Endodermal cell (in vitro differentiated cells): Measurements from ENCODE around the gene NCKAP5. TPM values are rescaled to one million over a fixed set of nuclear protein-coding genes. Genes with fewer than 3 reads are reported as not detected.

Experiments used
- DNase-seq: peaks from one replicate; pipeline ENCODE4 v3.0.0-alpha.2; 2017
- H3K27ac ChIP-seq: 2 replicates; pipeline ENCODE4 v1.5.1; 2013; ENCODE audit warnings: mild to moderate bottlenecking, low read depth, low read length, moderate library complexity
- H3K27me3 ChIP-seq: 2 replicates; pipeline ENCODE4 v1.6.1; 2013; ENCODE audit warnings: mild to moderate bottlenecking, low read length, moderate library complexity; ENCODE audit not compliant: insufficient read depth, control insufficient read depth, poor library complexity, severe bottlenecking
- H3K36me3 ChIP-seq: 2 replicates; pipeline ENCODE4 v1.7.0; 2013; ENCODE audit warnings: mild to moderate bottlenecking, low read length, moderate library complexity; ENCODE audit not compliant: control insufficient read depth, insufficient read depth
- H3K4me1 ChIP-seq: one replicate; pipeline ENCODE4 v1.7.0; 2013; ENCODE audit warnings: low read length; ENCODE audit not compliant: control insufficient read depth, insufficient read depth
- H3K4me3 ChIP-seq: 2 replicates; pipeline ENCODE4 v1.5.1; 2013; ENCODE audit warnings: mild to moderate bottlenecking, low read length, moderate library complexity
- H3K9ac ChIP-seq: 2 replicates; pipeline ENCODE4 v1.6.1; 2013; ENCODE audit warnings: mild to moderate bottlenecking, low read length, moderate library complexity; ENCODE audit not compliant: poor library complexity, severe bottlenecking; ENCODE audit errors: extremely low read depth
- H3K9me3 ChIP-seq: 2 replicates; pipeline ENCODE4 v1.6.1; 2013; ENCODE audit warnings: mild to moderate bottlenecking, low read length, moderate library complexity; ENCODE audit not compliant: control insufficient read depth
- H3K27ac Mint-ChIP-seq: 2 replicates; pipeline ENCODE4 v1.8.0; 2020; ENCODE audit warnings: mixed read lengths
- H3K27me3 Mint-ChIP-seq: 2 replicates; pipeline ENCODE4 v1.8.0; 2021; ENCODE audit warnings: mild to moderate bottlenecking, mixed read lengths; ENCODE audit not compliant: insufficient read depth
- H3K36me3 Mint-ChIP-seq: 2 replicates; pipeline ENCODE4 v1.8.0; 2020; ENCODE audit warnings: low read depth, mixed read lengths
- H3K4me1 Mint-ChIP-seq: 2 replicates; pipeline ENCODE4 v1.8.0; 2020; ENCODE audit warnings: mixed read lengths
- H3K4me3 Mint-ChIP-seq: 2 replicates; pipeline ENCODE4 v1.8.0; 2020; ENCODE audit warnings: mild to moderate bottlenecking, moderate library complexity, mixed read lengths
- H3K9me3 Mint-ChIP-seq: 2 replicates; pipeline ENCODE4 v1.8.0; 2020; ENCODE audit warnings: mild to moderate bottlenecking, mixed read lengths
- CTCF ChIP-seq: fragments of 200-600 bp; sonication (generic); conservative IDR thresholded peaks from 2 replicates; pipeline ENCODE4 v1.5.0; 2021; ENCODE audit warnings: antibody characterized with exemption, mild to moderate bottlenecking
- WGBS, 2 experiments: methylation state at CpG; one replicate each; pipeline versions ENCODE4 v1.1.5 to v1.1.7; 2013; ENCODE audit warnings: missing lambda C conversion rate in 2 of 2, mixed read lengths in 1 of 2; ENCODE audit not compliant: insufficient coverage in 1 of 2, insufficient read length in 1 of 2; 5-methylcytosine and 5-hydroxymethylcytosine counted together
- total RNA-seq, 2 donors: library from RNA; stranded (reverse); fragmentation: NEBNext Ultra II Directional in 1 of 2; extraction: Animal tissue kit (Norgen Biotek cat#: 25700) in 1 of 2; gene quantifications; 2 replicates in 1 of 2; 3 replicates in 1 of 2; pipeline ENCODE4 v1.2.1, GENCODE V29; 2021

NCKAP5 gene
- total RNA-seq, 2 donors from 2014 or later: 0.58 to 0.92 TPM

- Histone ChIP-seq H3K27ac (peak overlapping the region; percentile 90), H3K4me3 (no peak overlapping the region), H3K4me1 (peaks cover 6% of the 10 kb centered on the region), H3K9me3 (no peaks in the 10 kb centered on the region), H3K27me3 (no peaks in the 10 kb centered on the region), H3K36me3 (no peaks in the 10 kb centered on the region), H3K9ac (no peak overlapping the region)
- WGBS, 2 experiments: 57 to 95% methylated on average over 2 to 4 of the region's 4 CpGs
- Mint-ChIP-seq H3K4me1 (peaks cover 31% of the 10 kb centered on the region), H3K4me3 (no peak overlapping the region), H3K36me3 (no peaks in the 10 kb centered on the region), H3K27me3 (peaks cover 7% of the 10 kb centered on the region), H3K27ac (no peak overlapping the region), H3K9me3 (no peaks in the 10 kb centered on the region)
- DNase-seq: no peak
- no peak for TF ChIP-seq CTCF
Measured at GRCh38 chr2:133416736-133417135, 151.5 kb downstream of the NCKAP5 start.

- 90 to 100% methylated on average over 1 to 2 of the region's 2 CpGs for WGBS, 2 experiments
- Histone ChIP-seq H3K9me3 (no peaks in the 10 kb centered on the region), H3K9ac (no peak overlapping the region), H3K4me3 (no peak overlapping the region), H3K27ac (no peak overlapping the region), H3K4me1 (peaks cover 2% of the 10 kb centered on the region), H3K36me3 (no peaks in the 10 kb centered on the region), H3K27me3 (no peaks in the 10 kb centered on the region)
- DNase-seq: no peak
- Mint-ChIP-seq H3K4me1 (peaks cover 30% of the 10 kb centered on the region), H3K9me3 (no peaks in the 10 kb centered on the region), H3K4me3 (no peak overlapping the region), H3K36me3 (no peaks in the 10 kb centered on the region), H3K27me3 (peaks cover 7% of the 10 kb centered on the region), H3K27ac (no peak overlapping the region)
- TF ChIP-seq CTCF: no peak
Measured at GRCh38 chr2:133416146-133416545, 152.1 kb downstream of the NCKAP5 start.

GRCh38 chr2:133415210-133415876 is 152.9 kb downstream of the NCKAP5 start:
- H3K4me1 ChIP-seq: no peaks in the 10 kb centered on the region
- 64 to 92% methylated on average over 1 to 3 of the region's 3 CpGs for WGBS, 2 experiments
- peaks cover 27% of the 10 kb centered on the region for H3K4me1 Mint-ChIP-seq

More at GRCh38 chr2:133415210-133415876, 152.9 kb downstream of the NCKAP5 start:
- Mint-ChIP-seq H3K27me3 (peaks cover 7% of the 10 kb centered on the region), H3K36me3 (no peaks in the 10 kb centered on the region), H3K4me3 (no peak overlapping the region), H3K27ac (no peak overlapping the region), H3K9me3 (no peaks in the 10 kb centered on the region)
- TF ChIP-seq CTCF: no peak
- no peak for DNase-seq
- no peak overlapping the region for H3K27ac ChIP-seq
- H3K9me3 ChIP-seq: no peaks in the 10 kb centered on the region
- no peak overlapping the region for H3K9ac ChIP-seq
- H3K4me3 ChIP-seq: no peak overlapping the region
- H3K36me3 ChIP-seq: no peaks in the 10 kb centered on the region
- H3K27me3 ChIP-seq: no peaks in the 10 kb centered on the region
